HepG2 (cell line): Measurements from ENCODE around the gene SGK1. TPM values are rescaled to one million over a fixed set of nuclear protein-coding genes. Genes with fewer than 3 reads are reported as not detected.

Source experiments
- CEBPB ChIP-seq: IDR thresholded peaks from 2 replicates; pipeline ENCODE4 v1.6.1; 2011; ENCODE audit warnings: low read depth, low read length, improper control_type of control experiment, borderline replicate concordance
- HDAC1 ChIP-seq: sonication (generic); formaldehyde crosslinking; IDR thresholded peaks from 2 replicates; pipeline ENCODE4 v1.5.1; 2020; ENCODE audit warnings: mild to moderate bottlenecking, missing genetic modification reagents
- IRF2 ChIP-seq: IDR thresholded peaks from 2 replicates; pipeline ENCODE4 v1.6.1; 2018; ENCODE audit warnings: missing genetic modification reagents, missing compliant biosample characterization
- ISX ChIP-seq: sonication (generic); formaldehyde crosslinking; conservative IDR thresholded peaks from 2 replicates; pipeline ENCODE4 v1.5.0; 2020; ENCODE audit warnings: missing genetic modification reagents
- KDM4B ChIP-seq: sonication (generic); formaldehyde crosslinking; IDR thresholded peaks from 2 replicates; pipeline ENCODE4 v1.4.0; 2020; ENCODE audit warnings: missing genetic modification reagents
- MBD4 ChIP-seq: IDR thresholded peaks from 2 replicates; pipeline ENCODE4 v1.6.1; 2012; ENCODE audit warnings: low read length, inconsistent platforms, borderline replicate concordance
- MEF2D ChIP-seq: sonication (generic); formaldehyde crosslinking; IDR thresholded peaks from 2 replicates; pipeline ENCODE4 v1.5.1; 2020; ENCODE audit warnings: mild to moderate bottlenecking, missing genetic modification reagents
- MYNN ChIP-seq: sonication (generic); formaldehyde crosslinking; IDR thresholded peaks from 2 replicates; pipeline ENCODE4 v1.4.0; 2020; ENCODE audit warnings: mild to moderate bottlenecking, low read depth, missing genetic modification reagents
- MZF1 ChIP-seq: sonication (generic); formaldehyde crosslinking; IDR thresholded peaks from 2 replicates; pipeline ENCODE4 v1.8.1; 2023; ENCODE audit warnings: mild to moderate bottlenecking, missing genetic modification reagents, borderline replicate concordance
- PAF1 ChIP-seq: IDR thresholded peaks from 2 replicates; pipeline ENCODE4 v1.6.1; 2016; ENCODE audit warnings: missing genetic modification reagents, missing compliant biosample characterization
- RFX1 ChIP-seq: fragments of 450-650 bp; IDR thresholded peaks from 2 replicates; pipeline ENCODE4 v1.6.1; 2017
- TARDBP ChIP-seq: sonication (generic); formaldehyde crosslinking; IDR thresholded peaks from 2 replicates; pipeline ENCODE4 v1.8.0; 2022; ENCODE audit warnings: mild to moderate bottlenecking, missing genetic modification reagents
- TBX2 ChIP-seq: sonication (generic); formaldehyde crosslinking; IDR thresholded peaks from 2 replicates; pipeline ENCODE4 v1.5.0; 2020; ENCODE audit warnings: missing genetic modification reagents, mild to moderate bottlenecking, borderline replicate concordance
- TFE3 ChIP-seq: IDR thresholded peaks from 2 replicates; pipeline ENCODE4 v1.6.1; 2016
- ZBTB39 ChIP-seq: sonication (generic); formaldehyde crosslinking; IDR thresholded peaks from 2 replicates; pipeline ENCODE4 v1.5.0; 2020; ENCODE audit warnings: missing genetic modification reagents
- ZFP90 ChIP-seq: sonication (generic); formaldehyde crosslinking; IDR thresholded peaks from 2 replicates; pipeline ENCODE4 v1.8.0; 2022; ENCODE audit warnings: missing genetic modification reagents, mild to moderate bottlenecking, inconsistent platforms, borderline replicate concordance
- ZNF264 ChIP-seq: sonication (generic); formaldehyde crosslinking; IDR thresholded peaks from 2 replicates; pipeline ENCODE4 v1.4.0; 2020; ENCODE audit warnings: missing genetic modification reagents
- ZNF501 ChIP-seq: sonication (generic); formaldehyde crosslinking; IDR thresholded peaks from 2 replicates; pipeline ENCODE4 v1.5.1; 2020; ENCODE audit warnings: mild to moderate bottlenecking, moderate library complexity, missing genetic modification reagents
- ZNF513 ChIP-seq: sonication (generic); formaldehyde crosslinking; conservative IDR thresholded peaks from 2 replicates; pipeline ENCODE4 v1.5.0; 2020; ENCODE audit warnings: missing genetic modification reagents
- ZNF574 ChIP-seq: sonication (generic); formaldehyde crosslinking; IDR thresholded peaks from 2 replicates; pipeline ENCODE4 v1.4.0; 2020; ENCODE audit warnings: missing genetic modification reagents
- ZNF775 ChIP-seq: sonication (generic); formaldehyde crosslinking; IDR thresholded peaks from 2 replicates; pipeline ENCODE4 v1.4.0; 2020; ENCODE audit warnings: missing genetic modification reagents, mild to moderate bottlenecking, moderate library complexity, borderline replicate concordance
- polyA plus RNA-seq, 8 experiments: library from polyadenylated mRNA; depleted of rRNA in 3 of 8; stranded (reverse) in 7 of 8; unstranded in 1 of 8; fragments of >200 nt; fragmentation: Illumina TruSeq in 4 of 8; extraction: Trizol in 4 of 8; gene quantifications; 2 replicates each; pipeline versions ENCODE4 v1.2.1 to v1.2.3, GENCODE V29; 2011 to 2016; ENCODE audit warnings: low read depth in 4 of 8, missing spikeins in 1 of 8, mixed read lengths in 1 of 8; ENCODE audit not compliant: insufficient read depth in 1 of 8
- total RNA-seq, 5 experiments: library from RNA; depleted of rRNA; stranded (reverse); fragments of >200 nt; fragmentation: Illumina TruSeq; extraction: Trizol; gene quantifications; 2 replicates each; pipeline ENCODE4 v1.2.3, GENCODE V29; 2016; ENCODE audit warnings: low read depth in 1 of 5

SGK1 gene
- total and polyA plus RNA-seq, 2 of the 13 experiments (the other 11 are each of a cell fraction or from before 2014, with no cell fraction given) = 56.1 to 56.2 TPM

- 0 out of 2 replicates have a peak, but pooled peaks have one; percentile 38 for TF ChIP-seq ZBTB39 (CRISPR knock-in tag)
- TF ChIP-seq PAF1 = no peak; the same call in 1 of the 2 replicates
- TF ChIP-seq TFE3 (CRISPR knock-in tag) = peak; percentile 71
- TF ChIP-seq RFX1 = no peak
- TF ChIP-seq HDAC1 (CRISPR knock-in tag) = peak; percentile 78
- TF ChIP-seq ZNF775 (CRISPR knock-in tag) = no peak
- peak; percentile 72; the same call in 1 of the 2 replicates for TF ChIP-seq ZFP90 (CRISPR knock-in tag)
- TF ChIP-seq KDM4B (CRISPR knock-in tag) = peak; percentile 69; the same call in 1 of the 2 replicates
- TF ChIP-seq TBX2 = peak; percentile 82; the same call in 1 of the 2 replicates
- no peak for TF ChIP-seq MBD4
- no peak; the same call in 1 of the 2 replicates for TF ChIP-seq MEF2D (CRISPR knock-in tag)
- TF ChIP-seq ZNF574 (CRISPR knock-in tag) = peak; percentile 80
- TF ChIP-seq ISX = peak; percentile 75
- TF ChIP-seq MYNN (CRISPR knock-in tag) = no peak
- no peak for TF ChIP-seq ZNF513 (CRISPR knock-in tag)
- TF ChIP-seq MZF1 (CRISPR knock-in tag) = no peak
- 0 out of 2 replicates have a peak, but pooled peaks have one; percentile 17 for TF ChIP-seq ZNF264
- no peak; the same call in 1 of the 2 replicates for TF ChIP-seq TARDBP (CRISPR knock-in tag)
- TF ChIP-seq IRF2 = peak; percentile 75
- peak; percentile 92 for TF ChIP-seq ZNF501 (CRISPR knock-in tag)
- no peak for TF ChIP-seq CEBPB
Observed at GRCh38 chr6:134174672-134175531, 143.0 kb downstream of the SGK1 start (continued).
